H9 (cell line): ENCODE data around the gene TPSAB1. TPM values are rescaled to one million over a fixed set of nuclear protein-coding genes. Genes with fewer than 3 reads are reported as not detected.
"Not testable (repeated sequence)": the region's sequence is repeated elsewhere in the genome, so short reads cannot be mapped to it uniquely, and the experiment has no call there.

ENCODE experiments used
- DNase-seq: peaks from one replicate; pipeline ENCODE4 v3.0.0-alpha.2; 2017
- H2AFZ ChIP-seq: one replicate; pipeline ENCODE4 v1.6.1; 2013; ENCODE audit warnings: mild to moderate bottlenecking, low read length, control low read depth, moderate library complexity
- H2AK5ac ChIP-seq: 2 replicates; pipeline ENCODE4 v1.6.1; 2013; ENCODE audit warnings: low read length, control low read depth, mixed read lengths; ENCODE audit not compliant: insufficient read length
- H2BK120ac ChIP-seq: one replicate; pipeline ENCODE4 v1.6.1; 2013; ENCODE audit warnings: low read depth, mild to moderate bottlenecking, low read length, control low read depth, inconsistent platforms; ENCODE audit not compliant: poor library complexity, severe bottlenecking
- H2BK12ac ChIP-seq: 2 replicates; pipeline ENCODE4 v1.6.1; 2013; ENCODE audit warnings: low read length, control low read depth, mixed read lengths, low read depth; ENCODE audit not compliant: insufficient read length
- H2BK15ac ChIP-seq: 2 replicates; pipeline ENCODE4 v1.6.1; 2013; ENCODE audit warnings: low read depth, low read length, control low read depth
- H2BK20ac ChIP-seq: one replicate; pipeline ENCODE4 v1.6.1; 2013; ENCODE audit warnings: low read depth, mild to moderate bottlenecking, low read length, control low read depth, inconsistent platforms; ENCODE audit not compliant: poor library complexity, severe bottlenecking
- H2BK5ac ChIP-seq: 2 replicates; pipeline ENCODE4 v1.6.1; 2013; ENCODE audit warnings: low read length, control low read depth, mixed read lengths; ENCODE audit not compliant: insufficient read length
- H3K14ac ChIP-seq: 2 replicates; pipeline ENCODE4 v1.6.1; 2013; ENCODE audit warnings: low read length, control low read depth; ENCODE audit not compliant: insufficient read depth
- H3K18ac ChIP-seq: 2 replicates; pipeline ENCODE4 v1.6.1; 2013; ENCODE audit warnings: low read depth, mild to moderate bottlenecking, mixed read lengths, low read length, control low read depth; ENCODE audit not compliant: insufficient read length
- H3K23ac ChIP-seq: 2 replicates; pipeline ENCODE4 v1.6.1; 2013; ENCODE audit warnings: low read length, control low read depth, mixed read lengths, low read depth; ENCODE audit not compliant: insufficient read length
- H3K23me2 ChIP-seq: 2 replicates; pipeline ENCODE4 v1.6.1; 2013; ENCODE audit warnings: low read depth, mild to moderate bottlenecking, mixed read lengths, low read length, control low read depth; ENCODE audit not compliant: insufficient read length, poor library complexity, severe bottlenecking
- H3K27ac ChIP-seq: 2 replicates; pipeline ENCODE4 v1.5.1; 2013; ENCODE audit warnings: low read length, control low read depth, mixed read lengths, low read depth; ENCODE audit not compliant: insufficient read length
- H3K27me3 ChIP-seq: 2 replicates; pipeline ENCODE4 v1.6.1; 2013; ENCODE audit warnings: low read length, control low read depth, inconsistent platforms; ENCODE audit not compliant: insufficient read depth
- H3K4ac ChIP-seq: 2 replicates; pipeline ENCODE4 v1.6.1; 2013; ENCODE audit warnings: low read depth, mild to moderate bottlenecking, control low read depth, inconsistent platforms, low read length, moderate library complexity
- H3K4me1 ChIP-seq: 2 replicates; pipeline ENCODE4 v1.6.1; 2013; ENCODE audit warnings: low read length, control low read depth, inconsistent platforms; ENCODE audit not compliant: insufficient read depth
- H3K4me2 ChIP-seq: 2 replicates; pipeline ENCODE4 v1.6.1; 2013; ENCODE audit warnings: low read length, control low read depth, mixed read lengths; ENCODE audit not compliant: insufficient read length, insufficient read depth
- H3K56ac ChIP-seq: 2 replicates; pipeline ENCODE4 v1.6.1; 2013; ENCODE audit warnings: low read depth, mild to moderate bottlenecking, mixed read lengths, low read length, control low read depth; ENCODE audit not compliant: insufficient read length
- H3K79me1 ChIP-seq: 2 replicates; pipeline ENCODE4 v1.6.1; 2013; ENCODE audit warnings: low read depth, mild to moderate bottlenecking, moderate library complexity, low read length, control low read depth, inconsistent platforms; ENCODE audit not compliant: insufficient read depth, poor library complexity, severe bottlenecking
- H3K79me2 ChIP-seq: 2 replicates; pipeline ENCODE4 v1.6.1; 2013; ENCODE audit warnings: low read length, control low read depth, inconsistent platforms; ENCODE audit not compliant: insufficient read depth
- H3K9ac ChIP-seq: 2 replicates; pipeline ENCODE4 v1.6.1; 2013; ENCODE audit warnings: low read length, control low read depth, mixed read lengths; ENCODE audit not compliant: insufficient read length; ENCODE audit errors: extremely low read depth
- H3K9me3 ChIP-seq: one replicate; pipeline ENCODE4 v1.6.1; 2013; ENCODE audit warnings: low read depth, low read length, inconsistent platforms; ENCODE audit not compliant: control insufficient read depth
- H3T11ph ChIP-seq: one replicate; pipeline ENCODE4 v1.6.1; 2013; ENCODE audit warnings: mild to moderate bottlenecking, low read length, control low read depth, inconsistent platforms
- H4K20me1 ChIP-seq: one replicate; pipeline ENCODE4 v1.6.1; 2013; ENCODE audit not compliant: control insufficient read depth, insufficient read length, insufficient read depth
- H4K5ac ChIP-seq: 2 replicates; pipeline ENCODE4 v1.6.1; 2013; ENCODE audit warnings: low read depth, mild to moderate bottlenecking, mixed read lengths, low read length, control low read depth; ENCODE audit not compliant: insufficient read length
- H4K8ac ChIP-seq: replicated peaks from 2 replicates; pipeline ENCODE4 v1.6.1; 2013; ENCODE audit warnings: low read length, control low read depth, mixed read lengths, low read depth; ENCODE audit not compliant: insufficient read length
- H4K91ac ChIP-seq: 2 replicates; pipeline ENCODE4 v1.6.1; 2013; ENCODE audit warnings: low read depth, mild to moderate bottlenecking, moderate library complexity, mixed read lengths, low read length, control low read depth; ENCODE audit not compliant: insufficient read length
- H3K27ac Mint-ChIP-seq, 3 experiments: 2 replicates in 2 of 3; 3 replicates in 1 of 3; pipeline ENCODE4 v1.8.0; 2020 to 2021; ENCODE audit warnings: mixed read lengths in 3 of 3, mild to moderate bottlenecking in 1 of 3, moderate library complexity in 1 of 3
- H3K27me3 Mint-ChIP-seq: 2 replicates; pipeline ENCODE4 v1.8.0; 2021; ENCODE audit warnings: low read depth, mild to moderate bottlenecking, moderate library complexity, mixed read lengths
- H3K36me3 Mint-ChIP-seq, 3 experiments: 2 replicates in 2 of 3; 3 replicates in 1 of 3; pipeline ENCODE4 v1.8.0; 2020 to 2021; ENCODE audit warnings: low read depth in 3 of 3, mixed read lengths in 3 of 3; ENCODE audit not compliant: insufficient read depth in 1 of 3
- H3K4me1 Mint-ChIP-seq, 2 experiments: 2 replicates each; pipeline ENCODE4 v1.8.0; 2020; ENCODE audit warnings: mixed read lengths in 2 of 2
- H3K4me3 Mint-ChIP-seq, 2 experiments: 2 replicates in 1 of 2; 3 replicates in 1 of 2; pipeline ENCODE4 v1.8.0; 2020 to 2021; ENCODE audit warnings: mild to moderate bottlenecking in 2 of 2, mixed read lengths in 2 of 2, moderate library complexity in 1 of 2
- H3K9me3 Mint-ChIP-seq, 2 experiments: 2 replicates in 1 of 2; 3 replicates in 1 of 2; pipeline ENCODE4 v1.8.0; 2020; ENCODE audit warnings: mild to moderate bottlenecking in 2 of 2, mixed read lengths in 2 of 2, moderate library complexity in 1 of 2
- WGBS: extraction: QIAGEN DNeasy Blood & Tissue Kit; methylation state at CpG from one replicate; pipeline ENCODE4 v1.1.7; 2013; ENCODE audit warnings: missing lambda C conversion rate, low lambda C conversion rate, mixed read lengths; ENCODE audit not compliant: insufficient read length; ENCODE audit errors: extremely low coverage; 5-methylcytosine and 5-hydroxymethylcytosine counted together
- total RNA-seq: library from RNA; stranded (reverse); gene quantifications from 2 replicates; pipeline ENCODE4 v1.2.1, GENCODE V29; 2021

The TPSAB1 gene
- total RNA-seq, 1 experiment from 2014 or later: not detected

DNA sequence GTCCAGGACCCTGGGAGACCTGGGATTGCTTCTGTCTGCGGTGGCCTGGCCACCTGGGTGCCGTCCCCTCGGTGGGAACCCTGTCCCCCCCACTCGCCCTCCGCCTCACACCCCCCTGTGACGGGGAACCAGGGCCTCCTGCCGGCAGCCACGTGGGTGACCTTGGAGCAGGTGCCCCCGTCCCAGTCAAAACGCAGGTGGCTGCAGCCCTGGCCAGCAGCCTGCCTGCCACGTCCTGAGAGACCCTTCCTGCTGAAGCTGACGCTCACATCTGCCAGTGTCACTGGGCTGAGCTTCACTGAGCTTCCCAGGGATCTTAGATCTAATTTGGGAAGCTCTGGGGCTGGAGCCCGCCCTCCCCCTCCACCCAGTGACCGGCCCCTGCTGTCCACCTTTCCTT is 13.8 kb upstream of the TPSAB1 start:
- DNase-seq, H3K23ac ChIP-seq, H3K4me2 ChIP-seq, H3K27me3 ChIP-seq, H4K91ac ChIP-seq, H3K79me2 ChIP-seq, H3K9me3 ChIP-seq, H3K27ac Mint-ChIP-seq, H3K4me1 Mint-ChIP-seq, H2BK20ac ChIP-seq, H3K23me2 ChIP-seq, H4K5ac ChIP-seq, H3K36me3 Mint-ChIP-seq, H3T11ph ChIP-seq, H2AK5ac ChIP-seq, H3K4me1 ChIP-seq, H3K9ac ChIP-seq, H3K79me1 ChIP-seq, H3K27ac ChIP-seq, H4K20me1 ChIP-seq, H3K9me3 Mint-ChIP-seq, H2BK12ac ChIP-seq, H3K4me3 Mint-ChIP-seq, H2AFZ ChIP-seq, H3K56ac ChIP-seq, H3K4ac ChIP-seq, H4K8ac ChIP-seq, H2BK15ac ChIP-seq, H2BK120ac ChIP-seq, H2BK5ac ChIP-seq, H3K14ac ChIP-seq, H3K18ac ChIP-seq: not testable (repeated sequence)
- peaks cover 17% of the 10 kb centered on the region for H3K27me3 Mint-ChIP-seq
- no CpG with 5 or more reads among the region's 14 CpGs for WGBS

GRCh38 chr16:1228227-1228626 is 12.3 kb upstream of the TPSAB1 start:
- H3K23ac ChIP-seq, H3K23me2 ChIP-seq, H3K14ac ChIP-seq, H3K9me3 ChIP-seq, H2BK12ac ChIP-seq, H3K18ac ChIP-seq, H3K4me1 ChIP-seq, H3K36me3 Mint-ChIP-seq, H3K27ac ChIP-seq, H2BK5ac ChIP-seq, H4K8ac ChIP-seq, H3K4ac ChIP-seq, H2BK120ac ChIP-seq, H3K9ac ChIP-seq, H3K4me3 Mint-ChIP-seq, H2BK20ac ChIP-seq, H3K56ac ChIP-seq, H3K27me3 ChIP-seq, H3T11ph ChIP-seq, H3K9me3 Mint-ChIP-seq, H3K79me2 ChIP-seq, H2AFZ ChIP-seq, H3K79me1 ChIP-seq, H3K27ac Mint-ChIP-seq, H4K20me1 ChIP-seq, H3K4me2 ChIP-seq, H4K91ac ChIP-seq, H3K4me1 Mint-ChIP-seq, H2AK5ac ChIP-seq, DNase-seq, H4K5ac ChIP-seq, H2BK15ac ChIP-seq: not testable (repeated sequence)
- H3K27me3 Mint-ChIP-seq: peaks cover 17% of the 10 kb centered on the region
- no CpG with 5 or more reads among the region's 7 CpGs for WGBS
